H1 (cell line): ENCODE data around the gene ZNF423. TPM values are rescaled to one million over a fixed set of nuclear protein-coding genes. Genes with fewer than 3 reads are reported as not detected.

Experiments used
- CTCF ChIA-PET: fragments of 300-600 bp; sonication (Branson Sonifier 250); formaldehyde crosslinking; loops from one replicate; lab custom pipeline; 2021; ENCODE audit not compliant: partially characterized antibody; lab: Charles Lee
- POLR2A ChIA-PET: fragments of 300-600 bp; sonication (Branson Sonifier 250); formaldehyde crosslinking; loops from one replicate; lab custom pipeline; 2021; ENCODE audit warnings: inconsistent platforms; ENCODE audit not compliant: partially characterized antibody; lab: Charles Lee
- DNase-seq, 2 experiments: peaks; one replicate each; pipeline versions ENCODE4 v3.0.0 to v3.0.0-alpha.2; 2010 to 2022; ENCODE audit warnings: low spot score in 2 of 2, low read depth in 1 of 2, mixed read lengths in 1 of 2
- FAIRE-seq: peaks from 2 replicates; lab custom pipeline; 2011; peaks lifted over from hg19 to GRCh38; lab: Jason Lieb, UNC
- H2AFZ ChIP-seq: 2 replicates; pipeline ENCODE4 v1.8.1; 2012; ENCODE audit warnings: low read length, inconsistent platforms
- H2AK5ac ChIP-seq: 2 replicates; pipeline ENCODE4 v1.6.1; 2013; ENCODE audit warnings: low read depth, low read length
- H2BK120ac ChIP-seq: replicated peaks from 2 replicates; pipeline ENCODE3; 2013; ENCODE audit warnings: low read depth, low read length, inconsistent platforms
- H2BK12ac ChIP-seq: 2 replicates; pipeline ENCODE4 v1.6.1; 2013; ENCODE audit warnings: low read depth, low read length
- H2BK15ac ChIP-seq: 2 replicates; pipeline ENCODE4 v1.6.1; 2013; ENCODE audit warnings: low read length
- H2BK20ac ChIP-seq: 2 replicates; pipeline ENCODE4 v1.6.1; 2013; ENCODE audit warnings: low read length
- H2BK5ac ChIP-seq: 2 replicates; pipeline ENCODE4 v1.6.1; 2013; ENCODE audit warnings: low read depth, low read length
- H3K14ac ChIP-seq: 2 replicates; pipeline ENCODE4 v1.6.1; 2013; ENCODE audit warnings: inconsistent platforms; ENCODE audit not compliant: insufficient read length
- H3K18ac ChIP-seq: 2 replicates; pipeline ENCODE4 v1.6.1; 2013; ENCODE audit warnings: low read length; ENCODE audit errors: extremely low read depth
- H3K23ac ChIP-seq: 2 replicates; pipeline ENCODE4 v1.6.1; 2013; ENCODE audit warnings: inconsistent platforms; ENCODE audit not compliant: insufficient read length
- H3K23me2 ChIP-seq: 2 replicates; pipeline ENCODE4 v1.6.1; 2013; ENCODE audit warnings: low read depth, low read length
- H3K27ac ChIP-seq: 2 replicates; pipeline ENCODE4 v1.6.1; 2011; ENCODE audit warnings: low read depth, low read length, inconsistent platforms
- H3K27me3 ChIP-seq, 4 experiments: replicated peaks in 1 of 4; 1 replicate in 1 of 4; 2 replicates in 3 of 4; pipeline versions ENCODE4 v1.6.1 to v1.8.1; 2011 to 2013; ENCODE audit warnings: low read length in 3 of 4, mild to moderate bottlenecking in 3 of 4, inconsistent platforms in 2 of 4, mixed read lengths in 2 of 4, moderate library complexity in 1 of 4; ENCODE audit not compliant: control insufficient read depth in 3 of 4, insufficient read depth in 3 of 4; ENCODE audit errors: extremely low read depth in 1 of 4
- H3K36me3 ChIP-seq, 4 experiments: 2 replicates each; pipeline versions ENCODE4 v1.6.1 to v1.8.1; 2011 to 2013; ENCODE audit warnings: mild to moderate bottlenecking in 4 of 4, low read length in 3 of 4, moderate library complexity in 2 of 4, control low read depth in 1 of 4, inconsistent platforms in 1 of 4; ENCODE audit not compliant: insufficient read depth in 4 of 4, control insufficient read depth in 2 of 4
- H3K4ac ChIP-seq: replicated peaks from 2 replicates; pipeline ENCODE3; 2013; ENCODE audit warnings: low read length, low read depth, mixed read lengths, inconsistent platforms; ENCODE audit not compliant: insufficient read length
- H3K4me1 ChIP-seq, 4 experiments: replicated peaks in 1 of 4; 1 replicate in 1 of 4; 2 replicates in 3 of 4; pipeline versions ENCODE4 v1.6.1 to v1.8.1; 2011 to 2013; ENCODE audit warnings: low read length in 3 of 4, inconsistent platforms in 2 of 4, mixed read lengths in 1 of 4; ENCODE audit not compliant: insufficient read depth in 4 of 4, control insufficient read depth in 3 of 4
- H3K4me2 ChIP-seq, 2 experiments: 2 replicates each; pipeline versions ENCODE4 v1.6.1 to v1.8.1; 2011 to 2013; ENCODE audit warnings: low read depth in 2 of 2, low read length in 2 of 2, control low read depth in 1 of 2, inconsistent platforms in 1 of 2, mild to moderate bottlenecking in 1 of 2; ENCODE audit not compliant: insufficient read depth in 1 of 2
- H3K4me3 ChIP-seq, 4 experiments: fragments of 200-600, 300-600 bp in 1 of 4; sonication (generic), shearing (Covaris generic), sonication (Bioruptor Twin) in 1 of 4; 2 replicates each; pipeline versions ENCODE4 v1.5.1 to v1.8.1; 2011 to 2016; ENCODE audit warnings: low read length in 4 of 4, low read depth in 3 of 4, control low read depth in 2 of 4, inconsistent platforms in 2 of 4, mild to moderate bottlenecking in 2 of 4, mixed read lengths in 1 of 4, moderate library complexity in 1 of 4; ENCODE audit not compliant: insufficient read depth in 2 of 4; ENCODE audit errors: extremely low read depth in 1 of 4
- H3K56ac ChIP-seq: replicated peaks from 2 replicates; pipeline ENCODE3; 2013; ENCODE audit warnings: low read depth, mild to moderate bottlenecking, mixed read lengths, low read length, inconsistent platforms; ENCODE audit not compliant: insufficient read length
- H3K79me1 ChIP-seq: 2 replicates; pipeline ENCODE4 v1.6.1; 2013; ENCODE audit warnings: low read depth, low read length, control low read depth
- H3K79me2 ChIP-seq, 2 experiments: 2 replicates each; pipeline versions ENCODE4 v1.6.1 to v1.8.1; 2012 to 2013; ENCODE audit warnings: low read length in 2 of 2, mild to moderate bottlenecking in 2 of 2, inconsistent platforms in 1 of 2; ENCODE audit not compliant: insufficient read depth in 2 of 2, control insufficient read depth in 1 of 2
- H3K9ac ChIP-seq, 4 experiments: replicated peaks in 1 of 4; 1 replicate in 1 of 4; 2 replicates in 3 of 4; pipeline versions ENCODE4 v1.6.1 to v1.8.1; 2011 to 2013; ENCODE audit warnings: low read depth in 3 of 4, low read length in 3 of 4, control low read depth in 2 of 4, mild to moderate bottlenecking in 2 of 4, moderate library complexity in 2 of 4, inconsistent platforms in 1 of 4; ENCODE audit errors: extremely low read depth in 1 of 4
- H3K9me3 ChIP-seq, 2 experiments: 2 replicates each; pipeline versions ENCODE4 v1.6.1 to v1.8.1; 2012 to 2013; ENCODE audit warnings: mild to moderate bottlenecking in 2 of 2, moderate library complexity in 2 of 2, control low read depth in 1 of 2, inconsistent platforms in 1 of 2, low read depth in 1 of 2, low read length in 1 of 2, mixed read lengths in 1 of 2; ENCODE audit not compliant: insufficient read depth in 2 of 2
- H4K20me1 ChIP-seq, 2 experiments: replicated peaks in 1 of 2; 2 replicates each; pipeline versions ENCODE3 to v1.8.1; 2011 to 2013; ENCODE audit warnings: inconsistent platforms in 2 of 2, low read length in 2 of 2, mild to moderate bottlenecking in 1 of 2; ENCODE audit not compliant: insufficient read depth in 2 of 2, control insufficient read depth in 1 of 2
- H4K5ac ChIP-seq: 2 replicates; pipeline ENCODE4 v1.6.1; 2013; ENCODE audit warnings: low read length, low read depth, mixed read lengths, inconsistent platforms; ENCODE audit not compliant: insufficient read length
- H4K8ac ChIP-seq: 2 replicates; pipeline ENCODE4 v1.8.0; 2013; ENCODE audit warnings: mild to moderate bottlenecking, moderate library complexity, low read length, inconsistent platforms; ENCODE audit not compliant: insufficient read depth; ENCODE audit errors: extremely low read depth
- H4K91ac ChIP-seq: replicated peaks from 2 replicates; pipeline ENCODE3; 2013; ENCODE audit warnings: low read length, mixed read lengths, inconsistent platforms; ENCODE audit not compliant: insufficient read length
- JUND ChIP-seq: IDR thresholded peaks from 2 replicates; pipeline ENCODE4 v1.6.1; 2011; ENCODE audit warnings: mild to moderate bottlenecking, improper control_type of control experiment, low read length
- SUZ12 ChIP-seq: fragments of 200-600 bp; sonication (generic); IDR thresholded peaks from 2 replicates; pipeline ENCODE4 v1.6.1; 2012; ENCODE audit warnings: mild to moderate bottlenecking, inconsistent platforms, low read length, moderate library complexity, mixed read lengths
- ZNF274 ChIP-seq: IDR thresholded peaks from 2 replicates; pipeline ENCODE4 v1.7.0; 2012; ENCODE audit warnings: low read length, borderline replicate concordance; ENCODE audit errors: extremely low read depth
- WGBS, 2 experiments: shearing (Covaris generic) in 1 of 2; methylation state at CpG; one replicate each; pipeline versions ENCODE4 v1.1.6 to v1.1.7; 2013 to 2015; ENCODE audit warnings: low lambda C conversion rate in 2 of 2, mixed read lengths in 2 of 2, inconsistent platforms in 1 of 2, low coverage in 1 of 2, missing lambda C conversion rate in 1 of 2; ENCODE audit not compliant: insufficient replicate concordance in 2 of 2, insufficient coverage in 1 of 2, insufficient read length in 1 of 2; ENCODE audit errors: extremely low coverage in 1 of 2, missing lambda C conversion rate in 1 of 2; 5-methylcytosine and 5-hydroxymethylcytosine counted together
- polyA plus RNA-seq, 7 experiments: library from polyadenylated mRNA; depleted of rRNA in 3 of 7; stranded (reverse) in 5 of 7; unstranded in 2 of 7; fragments of >200 nt in 5 of 7; fragments of 200-250 nt in 2 of 7; gene quantifications; 1 replicate in 5 of 7; 2 replicates in 1 of 7; 4 replicates in 1 of 7; pipeline versions ENCODE4 v1.2.1 to v1.2.3, GENCODE V29; 2011 to 2013; ENCODE audit warnings: missing spikeins in 2 of 7, mixed read lengths in 2 of 7
- total RNA-seq: library from RNA; stranded (reverse); fragmentation: NEBNext Ultra II Directional; extraction: Animal tissue kit (Norgen Biotek cat#: 25700); gene quantifications from 2 replicates; pipeline ENCODE4 v1.2.1, GENCODE V29; 2021

ZNF423 gene
- total and polyA plus RNA-seq, 2 of the 8 experiments (the other 6 are each of a cell fraction or from before 2014, with no cell fraction given) = 38.2 to 52.3 TPM

DNA sequence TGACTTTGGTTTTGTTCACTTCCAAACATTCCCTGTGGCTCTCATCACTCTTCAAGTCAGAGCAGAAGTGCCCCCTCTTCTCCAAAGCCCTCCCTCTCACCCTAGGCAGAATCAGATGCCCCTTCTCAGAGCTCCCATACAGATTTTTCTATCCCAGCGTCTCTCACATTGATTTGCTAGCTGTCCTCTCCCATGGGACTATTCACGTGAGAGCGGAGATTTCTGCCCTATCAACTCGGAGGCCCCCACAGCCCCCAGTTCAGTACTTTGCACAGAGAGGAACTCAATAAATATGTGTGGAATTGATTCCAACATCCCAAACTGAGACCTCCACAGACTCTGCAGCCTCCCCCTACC, 299.7 kb downstream of the ZNF423 start:
- H3K9ac ChIP-seq = no peak overlapping the region
- H3K18ac ChIP-seq = no peak overlapping the region; the same call in 1 of the 2 replicates
- no peak for DNase-seq
- no peak overlapping the region for H4K8ac ChIP-seq
- H3K27me3 ChIP-seq = no peaks in the 10 kb centered on the region; a peak in 2 of 7 replicates
- H3K4me3 ChIP-seq = no peak overlapping the region
- peak overlapping the region; percentile 75; the same call in 1 of the 2 replicates for H2AK5ac ChIP-seq
- H3K4me1 ChIP-seq = peaks cover 9 to 25% (median 19%) of the 10 kb centered on the region in 4 experiments
- WGBS, 2 experiments = 70% methylated on average over 4 of the region's 4 CpGs; no CpG with 5 or more reads in 1 of the 2 experiments
- TF ChIP-seq ZNF274 (no peak), JUND (no peak), SUZ12 (no peak)
- H3K9me3 ChIP-seq = no peaks in the 10 kb centered on the region
- H3K27ac ChIP-seq = no peak overlapping the region
- H2BK20ac ChIP-seq = no peak overlapping the region
- no peaks in the 10 kb centered on the region for H3K36me3 ChIP-seq
- POLR2A ChIA-PET = interaction anchor here (0.7 to 1.2 kb wide), 4 partner anchors 11 to 146 kb away, joined by 3 to 4 read pairs (median 4); no protein-coding TSS in a partner anchor
- H2BK5ac ChIP-seq = no peak overlapping the region
- H2AFZ ChIP-seq = no peak overlapping the region
- peaks cover 8% of the 10 kb centered on the region; the same call in 1 of the 2 replicates for H3K23me2 ChIP-seq
- FAIRE-seq = no peak
- H3K79me1 ChIP-seq = peaks cover 2% of the 10 kb centered on the region; the same call in 1 of the 2 replicates
- peak overlapping the region in 1 of 2 experiments; percentile 76; a peak in 2 of 4 replicates for H3K4me2 ChIP-seq
- H4K91ac ChIP-seq = no peak overlapping the region
- no peak overlapping the region for H3K23ac ChIP-seq
- no peak overlapping the region for H2BK12ac ChIP-seq
- no peak overlapping the region for H3K56ac ChIP-seq
- H3K79me2 ChIP-seq = no peaks in the 10 kb centered on the region
- no peak overlapping the region for H3K4ac ChIP-seq
- H4K5ac ChIP-seq = no peak overlapping the region
- CTCF ChIA-PET = interaction anchor here (0.8 to 13.1 kb wide), 46 partner anchors 8 to 366 kb away, joined by 3 to 165 read pairs (median 5); no protein-coding TSS in a partner anchor
- no peak overlapping the region for H2BK120ac ChIP-seq
- no peak overlapping the region for H2BK15ac ChIP-seq
- H3K14ac ChIP-seq = no peak overlapping the region
- no peaks in the 10 kb centered on the region for H4K20me1 ChIP-seq
